ENCODE data around the gene FREY1.

The FREY1 gene

GRCh38 chr11:45906965-45907611 lies at the start of gene FREY1:
Gene FREY1 (minus strand): TSS chr11:45907271. CDS start chr11:45907245, 26 bp downstream.
- DNase-seq: no peak

GRCh38 chr11:45949992-45950407 lies 42.9 kb upstream of the FREY1 start:
- no peak for DNase-seq

- DNase-seq: no peak
These were observed 41.3 kb upstream of the FREY1 start for GRCh38 chr11:45948356-45948755.

- DNase-seq: no peak
These were observed 40.8 kb upstream of the FREY1 start for GRCh38 chr11:45947885-45948284.

- DNase-seq: no peak
These were observed 38.4 kb upstream of the FREY1 start for GRCh38 chr11:45945397-45945999.

- no peak for DNase-seq
These were observed 35.3 kb upstream of the FREY1 start for GRCh38 chr11:45942381-45942780.

- DNase-seq: no peak
These were observed 34.2 kb upstream of the FREY1 start for GRCh38 chr11:45941285-45941684.

- DNase-seq: no peak
These were observed 32.8 kb upstream of the FREY1 start for GRCh38 chr11:45939836-45940235.

GRCh38 chr11:45937916-45938315 lies 30.8 kb upstream of the FREY1 start:
- no peak for DNase-seq

GRCh38 chr11:45936511-45937054 lies 29.5 kb upstream of the FREY1 start:
- no peak for DNase-seq

- no peak for DNase-seq
These were observed 28.4 kb upstream of the FREY1 start for GRCh38 chr11:45935349-45936064.

GRCh38 chr11:45934580-45935318 lies 27.7 kb upstream of the FREY1 start:
- DNase-seq: no peak

- DNase-seq: no peak
These were observed 26.9 kb upstream of the FREY1 start for GRCh38 chr11:45933846-45934579.

GRCh38 chr11:45933131-45933831 lies 26.2 kb upstream of the FREY1 start:
- DNase-seq: no peak

- DNase-seq: no peak
These were observed 25.1 kb upstream of the FREY1 start for GRCh38 chr11:45932217-45932616.

GRCh38 chr11:45931739-45932138 lies 24.7 kb upstream of the FREY1 start:
- no peak for DNase-seq

GRCh38 chr11:45930951-45931570 lies 24.0 kb upstream of the FREY1 start:
- DNase-seq: no peak

- DNase-seq: peak; percentile 61
These were observed 23.1 kb upstream of the FREY1 start for GRCh38 chr11:45930031-45930794.

- no peak for DNase-seq
These were observed 22.5 kb upstream of the FREY1 start for GRCh38 chr11:45929486-45930030.

- no peak for DNase-seq
These were observed 21.6 kb upstream of the FREY1 start for GRCh38 chr11:45928535-45929215.

Measured in CD4-positive, alpha-beta T cell treated with Interleukin-4 for 4 hours (primary cell).